Brain microvascular endothelial cell (primary cell): ENCODE measurements around the gene ZBTB7C.
"Not testable (repeated sequence)": the region's sequence is repeated elsewhere in the genome, so short reads cannot be mapped to it uniquely, and the experiment has no call there.

Experiments
- DNase-seq: peaks from one replicate; pipeline ENCODE4 v3.0.0-alpha.2; 2020
- H3K27ac ChIP-seq: fragments of 250-450 bp; sonication (Bioruptor Pico); 2 replicates; pipeline ENCODE4 v1.5.1; 2020; ENCODE audit warnings: mild to moderate bottlenecking, moderate library complexity
- H3K27me3 ChIP-seq: fragments of 250-450 bp; sonication (Bioruptor Pico); replicated peaks from 2 replicates; pipeline ENCODE4 v1.5.1; 2020; ENCODE audit warnings: mild to moderate bottlenecking
- H3K36me3 ChIP-seq: fragments of 250-450 bp; sonication (Bioruptor Pico); replicated peaks from 2 replicates; pipeline ENCODE4 v1.5.1; 2020; ENCODE audit warnings: mild to moderate bottlenecking
- H3K4me3 ChIP-seq: 2 replicates; pipeline ENCODE4 v1.5.1; 2011; ENCODE audit warnings: low read depth, mild to moderate bottlenecking, control low read depth, low read length, moderate library complexity
- CTCF ChIP-seq: IDR thresholded peaks from 2 replicates; pipeline ENCODE4 v1.5.1; 2011; ENCODE audit warnings: low read depth, mild to moderate bottlenecking, moderate library complexity, low read length, control low read depth, inconsistent platforms; ENCODE audit errors: missing control alignments
- in situ Hi-C: cut with HindIII; loops from 2 replicates; pipeline ENCODE4 v1.10.0; 2017; ENCODE audit warnings: low sequenced_read_pairs, low pct_ligation_motif_present

The ZBTB7C gene

GRCh38 chr18:48284743-48285142, 124.4 kb downstream of the ZBTB7C start:
- no peak for DNase-seq
- H3K36me3 ChIP-seq, result no peaks in the 10 kb centered on the region
- no peak overlapping the region for H3K4me3 ChIP-seq
- TF ChIP-seq CTCF, result no peak
- in situ Hi-C loops, result no loop called here
- no peak overlapping the region for H3K27ac ChIP-seq
- no peaks in the 10 kb centered on the region for H3K27me3 ChIP-seq

DNA sequence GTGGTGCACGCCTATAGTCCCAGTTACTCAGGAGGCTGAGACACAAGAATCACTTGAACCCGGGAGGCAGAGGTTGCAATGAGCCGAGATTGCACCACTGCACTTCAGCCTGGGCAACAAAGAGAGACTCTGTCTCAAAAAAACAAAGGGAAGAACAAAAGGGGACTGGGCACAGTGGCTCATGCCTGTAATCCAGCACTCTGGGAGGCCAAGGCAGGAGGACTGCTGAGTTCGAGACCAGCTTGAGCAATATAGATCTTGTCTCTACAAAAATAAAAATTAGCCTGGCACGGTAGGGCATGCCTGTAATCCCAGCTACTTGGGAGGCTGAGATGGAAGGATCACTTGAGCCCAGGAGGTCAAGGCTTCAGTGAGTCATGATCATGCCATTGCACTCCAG, 125.2 kb downstream of the ZBTB7C start:
- H3K27me3 ChIP-seq, H3K36me3 ChIP-seq, H3K4me3 ChIP-seq, in situ Hi-C loops, DNase-seq, H3K27ac ChIP-seq: not testable (repeated sequence)

DNA sequence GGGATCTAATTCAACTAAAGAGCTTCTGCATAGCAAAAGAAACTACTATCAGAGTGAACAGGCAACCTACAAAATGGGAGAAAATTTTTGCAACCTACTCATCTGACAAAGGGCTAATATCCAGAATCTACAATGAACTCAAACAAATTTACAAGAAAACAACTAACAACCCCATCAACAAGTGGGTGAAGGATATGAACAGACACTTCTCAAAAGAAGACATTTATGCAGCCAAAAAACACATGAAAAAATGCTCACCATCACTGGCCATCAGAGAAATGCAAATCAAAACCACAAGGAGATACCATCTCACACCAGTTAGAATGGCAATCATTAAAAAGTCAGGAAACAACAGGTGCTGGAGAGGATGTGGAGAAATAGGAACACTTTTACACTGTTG, 127.7 kb downstream of the ZBTB7C start:
- H3K4me3 ChIP-seq, H3K27ac ChIP-seq, DNase-seq, H3K36me3 ChIP-seq, H3K27me3 ChIP-seq, in situ Hi-C loops: not testable (repeated sequence)

DNA sequence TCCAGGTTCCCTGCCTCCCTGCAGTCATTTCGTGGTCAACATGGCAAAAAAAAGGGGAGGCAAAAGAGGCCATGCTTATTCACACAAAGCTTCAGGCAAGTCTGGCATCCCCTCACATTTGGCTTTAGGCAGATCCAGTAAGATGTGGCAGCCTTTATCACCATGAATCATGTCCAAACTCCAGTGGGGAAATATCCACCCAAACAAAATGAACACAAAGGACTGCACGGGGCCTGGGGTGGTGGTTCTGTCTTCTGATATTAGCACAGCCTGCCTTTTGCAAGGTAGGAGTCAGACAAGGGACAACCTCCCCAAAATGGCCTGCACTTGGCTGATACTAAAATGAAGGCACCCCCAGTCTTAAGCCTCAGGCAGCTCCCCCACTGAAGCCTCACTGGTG, 129.9 kb downstream of the ZBTB7C start:
- no peaks in the 10 kb centered on the region for H3K27me3 ChIP-seq
- no peak for DNase-seq
- no peak overlapping the region for H3K27ac ChIP-seq
- in situ Hi-C loops, result no loop called here
- no peak for TF ChIP-seq CTCF
- no peak overlapping the region for H3K4me3 ChIP-seq
- no peaks in the 10 kb centered on the region for H3K36me3 ChIP-seq

- TF ChIP-seq CTCF, result no peak
Observed at GRCh38 chr18:48278081-48278480, 131.1 kb downstream of the ZBTB7C start.

DNA sequence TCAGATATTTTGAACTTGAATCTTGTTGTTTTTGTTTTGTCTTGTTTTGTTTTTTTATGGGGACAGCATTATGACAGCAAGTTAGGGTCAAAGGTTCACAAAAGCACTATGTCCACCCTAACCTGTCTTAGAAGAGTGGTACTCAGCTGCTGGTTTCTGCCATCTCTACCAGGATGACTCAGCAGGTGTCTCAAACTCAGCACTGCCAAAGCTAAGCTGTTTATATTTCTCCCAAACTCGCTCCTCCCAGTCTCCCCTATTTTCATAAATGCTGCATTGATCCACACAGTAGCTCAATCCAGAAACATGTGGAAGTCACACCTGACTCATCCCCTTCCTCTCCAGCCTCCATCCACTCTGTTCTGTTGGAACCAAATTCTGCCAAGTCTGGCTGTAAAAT, 134.9 kb downstream of the ZBTB7C start:
- H3K36me3 ChIP-seq, result no peaks in the 10 kb centered on the region
- TF ChIP-seq CTCF, result no peak
- H3K4me3 ChIP-seq, result no peak overlapping the region
- DNase-seq, result no peak
- H3K27me3 ChIP-seq, result no peaks in the 10 kb centered on the region
- H3K27ac ChIP-seq, result no peak overlapping the region
- in situ Hi-C loops, result no loop called here

More at GRCh38 chr18:48278081-48278480, 131.1 kb downstream of the ZBTB7C start:
- no peak for DNase-seq
- in situ Hi-C loops, result no loop called here
- H3K4me3 ChIP-seq, result no peak overlapping the region
- H3K36me3 ChIP-seq, result no peaks in the 10 kb centered on the region
- H3K27me3 ChIP-seq, result no peaks in the 10 kb centered on the region
- H3K27ac ChIP-seq, result no peak overlapping the region

GRCh38 chr18:48270929-48271328, 138.3 kb downstream of the ZBTB7C start:
- no peak for DNase-seq
- no peak for TF ChIP-seq CTCF
- in situ Hi-C loops, result no loop called here
- Histone ChIP-seq H3K27me3 (no peaks in the 10 kb centered on the region), H3K27ac (no peak overlapping the region), H3K36me3 (no peaks in the 10 kb centered on the region), H3K4me3 (no peak overlapping the region)
